GM21367 (cell line): ENCODE measurements around the gene FKBP4.

ENCODE experiments used
- ATAC-seq: cut with Tn5 transposase; IDR thresholded peaks from one replicate; pipeline ENCODE4 v1.9.1; 2021; ENCODE audit not compliant: unreplicated experiment

FKBP4 gene

DNA sequence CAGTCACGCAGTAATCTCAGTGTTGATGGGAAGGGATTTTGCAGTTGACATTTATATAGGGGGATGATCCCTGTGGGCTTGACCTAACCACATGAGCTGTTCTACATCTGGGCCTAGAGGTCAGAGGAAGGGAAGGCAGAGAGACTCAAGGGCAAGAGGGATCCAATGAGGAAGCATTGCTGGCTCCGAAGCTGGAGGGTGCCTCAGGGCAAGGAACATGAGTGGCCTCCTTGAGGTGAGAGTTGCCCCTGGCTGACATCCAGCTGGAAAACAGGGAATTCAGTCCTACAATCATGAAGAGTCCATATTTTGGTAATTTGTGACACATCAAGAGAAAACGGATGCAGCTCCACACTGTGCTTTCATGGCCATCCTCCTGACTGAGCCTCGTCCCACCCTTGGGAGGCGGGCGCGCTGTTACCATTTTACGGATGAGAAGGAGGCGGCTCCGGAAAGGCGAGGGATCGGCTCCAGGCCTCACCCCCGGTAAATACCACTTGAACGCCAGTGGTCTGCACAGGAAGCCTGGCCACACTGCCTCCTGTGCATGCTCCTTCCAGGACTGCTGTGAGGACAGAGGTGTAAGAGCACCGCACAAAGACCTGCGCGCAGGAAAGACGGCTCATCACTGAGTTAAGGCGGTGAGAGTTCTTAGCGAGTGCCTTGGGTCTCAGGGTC, 18.5 kb upstream of the FKBP4 start:
- ATAC-seq, result no peak

DNA sequence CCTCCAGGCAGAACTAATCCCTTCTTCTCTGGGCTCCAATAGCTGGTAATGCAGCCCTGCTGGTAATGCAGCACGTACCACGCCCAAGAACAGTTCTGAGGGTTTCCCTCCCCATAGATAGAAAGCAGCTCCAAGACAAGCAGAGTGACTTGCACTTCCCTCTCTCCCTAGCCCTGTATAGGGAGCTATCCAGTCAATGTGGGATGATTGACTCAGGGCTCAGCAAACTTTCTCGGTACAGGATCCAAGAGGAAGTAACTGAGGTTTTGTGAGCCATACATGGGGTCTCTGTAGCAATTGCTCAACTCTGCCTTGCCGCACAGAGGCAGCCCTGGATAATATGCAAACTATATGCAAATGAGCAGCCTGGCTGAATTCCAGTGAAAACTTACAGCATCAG, 15.5 kb upstream of the FKBP4 start:
- no peak for ATAC-seq

DNA sequence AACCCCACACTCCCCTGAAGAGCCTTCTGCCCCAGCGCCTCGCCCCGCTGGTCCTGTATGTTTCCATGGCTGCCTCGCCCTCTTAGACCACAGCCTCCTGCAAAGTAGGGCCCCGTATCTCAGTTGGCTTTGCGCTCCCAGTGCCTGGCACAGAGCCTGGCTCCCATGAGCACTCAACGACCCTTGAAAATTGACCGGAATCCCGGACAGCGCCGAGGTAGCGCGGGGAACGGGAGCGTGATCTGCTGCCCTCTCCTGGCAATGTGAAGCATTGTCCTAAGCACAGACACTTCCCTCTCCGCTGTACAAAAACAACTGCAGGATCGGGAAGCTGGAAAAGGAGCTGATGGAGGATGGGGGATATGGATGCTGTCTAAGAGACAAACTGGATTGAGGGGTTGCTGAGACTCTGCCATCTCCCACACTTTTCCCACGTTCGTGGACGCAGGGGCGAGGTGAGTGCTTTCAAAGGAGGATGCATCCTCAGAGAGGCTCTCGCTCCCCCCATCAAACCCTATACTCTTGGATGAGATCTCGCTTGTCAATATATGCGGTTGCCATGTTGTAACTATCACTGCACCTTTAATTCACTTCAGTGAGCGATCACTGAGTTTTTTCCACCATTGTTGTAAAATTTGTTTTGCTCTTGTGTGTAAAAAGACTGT, 10.7 kb upstream of the FKBP4 start:
- no peak for ATAC-seq

DNA sequence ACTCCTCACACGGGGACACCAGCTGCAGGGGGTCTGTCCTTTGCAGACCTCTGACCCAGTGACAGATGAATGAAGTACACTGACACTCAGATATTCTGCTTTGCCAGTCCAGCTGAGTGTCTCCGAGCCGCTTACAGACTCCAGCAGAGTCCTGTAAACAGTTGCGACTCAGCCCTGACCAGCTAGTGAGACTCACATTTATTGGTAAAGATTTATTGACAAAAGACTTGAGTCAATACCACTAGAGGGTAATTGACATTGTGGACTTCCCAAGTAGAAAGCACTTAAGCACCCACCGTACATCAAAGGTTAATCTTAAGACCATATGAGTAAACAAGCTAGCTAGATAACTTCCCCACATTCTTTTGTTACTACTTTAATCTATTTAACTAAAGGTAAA, 9.8 kb upstream of the FKBP4 start:
- ATAC-seq, result no peak

DNA sequence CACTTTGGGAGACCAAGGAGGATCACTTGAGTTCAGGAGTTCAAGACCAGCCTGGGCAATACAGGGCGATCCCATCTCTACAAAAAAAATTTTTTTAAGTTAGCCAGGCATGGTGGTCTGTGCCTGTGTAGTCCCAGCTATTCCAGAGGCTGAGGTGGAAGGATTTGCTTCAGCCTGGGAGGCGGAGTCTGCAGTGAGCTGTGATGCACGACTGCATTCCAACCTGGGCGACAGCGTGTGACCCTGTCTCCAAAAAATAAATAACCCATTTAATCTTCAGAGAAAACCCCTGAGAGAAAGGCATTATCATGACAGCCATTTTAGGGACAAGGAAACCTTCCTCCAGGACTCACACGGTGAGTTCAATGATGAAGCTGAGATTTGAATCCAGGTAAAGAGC, 3.7 kb upstream of the FKBP4 start:
- ATAC-seq, result no peak

DNA sequence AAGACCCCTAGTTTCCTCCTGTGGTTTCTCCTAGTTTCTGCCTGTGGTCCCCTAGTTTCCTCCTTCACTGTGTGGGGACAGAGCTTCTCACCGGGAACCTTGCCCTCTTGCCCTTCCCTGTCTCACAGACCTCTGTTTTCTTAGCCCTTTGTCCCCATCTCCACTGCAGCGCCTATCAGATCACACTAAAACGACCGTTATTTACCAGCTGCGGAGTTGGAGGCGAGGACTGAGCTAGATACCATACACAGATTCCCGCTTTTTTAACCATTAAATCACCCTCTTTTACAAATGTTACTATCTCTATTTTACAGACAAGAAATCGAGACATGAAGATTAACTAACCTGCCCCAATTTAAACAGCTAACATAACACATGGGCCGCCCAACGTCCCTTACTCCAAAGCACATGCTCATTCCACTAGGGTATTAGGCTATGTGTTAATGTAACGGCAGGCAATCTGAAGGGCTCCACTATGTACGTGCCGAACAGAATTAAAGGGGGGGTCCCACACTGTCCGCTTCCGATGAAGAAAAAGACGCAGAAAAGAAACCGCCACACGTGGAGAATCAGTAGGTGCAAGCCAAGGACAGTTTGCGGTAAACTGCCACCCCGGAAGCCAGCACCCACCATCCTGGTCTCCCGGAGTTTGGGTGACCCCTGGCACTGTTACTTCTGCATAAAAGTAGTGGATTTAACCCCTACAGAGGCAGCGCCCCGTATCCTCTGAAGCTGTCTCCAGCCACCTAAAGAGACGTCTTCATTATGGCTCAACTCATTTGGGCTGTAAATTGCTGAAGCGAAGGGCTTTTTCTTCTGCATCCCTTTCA, 1.9 kb upstream of the FKBP4 start:
- no peak for ATAC-seq

DNA sequence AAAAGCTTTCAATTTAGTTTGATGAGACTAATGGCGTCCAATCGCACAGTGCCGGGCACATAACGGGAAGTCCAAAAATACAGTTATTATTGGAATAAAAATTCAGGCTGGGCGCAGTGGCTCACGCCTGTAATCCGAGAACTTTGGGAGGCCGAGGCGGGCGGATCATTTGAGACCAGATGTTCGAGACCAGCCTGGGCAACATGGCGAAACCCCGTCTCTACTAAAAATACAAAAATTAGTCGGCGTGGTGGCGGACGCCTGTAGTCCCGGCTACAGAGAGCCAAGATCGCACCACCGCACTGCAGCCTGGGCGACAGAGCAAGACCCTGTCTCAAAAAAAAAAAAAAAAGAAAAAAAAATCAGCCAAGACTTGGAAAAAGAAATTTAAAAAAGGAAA, 1.2 kb upstream of the FKBP4 start:
- no peak for ATAC-seq

DNA sequence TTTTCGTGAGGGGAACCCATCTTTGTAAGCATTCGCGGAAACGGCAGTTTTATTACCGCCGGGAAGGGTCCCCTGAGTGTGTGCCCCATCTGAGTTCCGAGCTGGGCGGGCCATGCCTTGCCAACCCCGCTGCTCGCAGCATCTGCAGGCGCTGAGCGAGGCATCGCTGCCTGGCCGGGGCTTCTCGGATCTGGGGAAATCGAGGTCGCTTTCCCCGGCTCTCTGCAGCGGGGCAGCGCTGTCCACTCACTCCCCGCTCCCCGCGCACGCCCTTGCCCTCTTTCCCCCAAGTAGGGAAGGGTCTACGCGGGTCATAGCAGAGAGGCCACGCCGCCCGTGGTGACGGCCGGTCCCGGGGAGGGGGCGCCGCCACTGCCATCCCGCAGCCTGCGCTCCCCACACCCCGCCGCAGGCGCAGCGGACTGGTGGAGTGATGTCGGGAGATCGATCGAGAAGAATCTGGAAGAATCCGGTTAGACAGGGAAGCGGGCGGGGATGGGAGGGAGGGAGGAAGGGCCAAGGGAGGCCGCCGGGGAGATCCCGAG, 507 bp upstream of the FKBP4 start:
- ATAC-seq, result peak; percentile 18

DNA sequence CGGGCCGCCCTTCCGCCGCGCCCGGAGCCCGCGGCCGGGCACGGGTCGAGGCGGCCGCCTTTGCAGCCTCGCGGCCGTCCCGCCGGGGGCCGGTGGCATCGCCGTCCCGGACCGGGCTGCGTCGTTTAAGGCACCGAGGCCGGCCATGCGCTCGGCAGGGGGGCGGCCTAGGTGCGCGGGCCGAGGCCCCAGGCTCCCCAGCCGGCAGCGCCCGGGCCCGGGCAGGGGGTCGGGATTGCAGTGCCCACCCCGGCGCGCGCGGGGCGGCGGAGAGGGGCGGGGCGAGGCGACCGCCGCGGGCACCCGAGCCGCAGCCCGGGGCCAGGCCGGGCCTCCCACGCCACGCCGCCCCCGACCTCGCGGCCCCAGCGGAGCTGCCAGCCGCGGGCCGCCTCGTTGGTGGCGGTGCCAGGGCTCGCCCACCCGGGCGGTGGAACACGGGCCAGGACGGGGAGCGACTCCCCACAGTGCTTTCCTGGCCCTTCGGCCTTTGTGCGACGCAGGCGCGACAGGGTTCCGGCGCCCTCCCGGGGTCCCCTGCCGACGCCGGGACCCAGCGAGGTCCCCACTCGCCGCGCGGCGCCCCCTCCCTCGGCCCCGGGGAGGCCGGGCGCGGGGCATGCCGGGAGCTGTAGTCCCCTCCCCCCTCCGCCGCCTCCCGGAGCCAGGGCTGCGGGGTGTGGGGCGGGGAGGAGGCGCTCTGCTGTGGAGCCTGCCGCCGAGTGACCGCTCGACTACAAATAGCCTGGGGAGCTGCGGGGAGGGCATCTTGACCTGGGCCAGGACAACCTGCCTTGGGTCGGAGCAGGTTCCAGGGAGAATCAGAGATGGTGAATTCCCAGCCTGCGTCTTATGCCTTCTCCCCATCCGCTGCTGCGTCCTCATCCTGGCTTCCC, 769 bp downstream of the FKBP4 start:
- peak; percentile 42 for ATAC-seq

DNA sequence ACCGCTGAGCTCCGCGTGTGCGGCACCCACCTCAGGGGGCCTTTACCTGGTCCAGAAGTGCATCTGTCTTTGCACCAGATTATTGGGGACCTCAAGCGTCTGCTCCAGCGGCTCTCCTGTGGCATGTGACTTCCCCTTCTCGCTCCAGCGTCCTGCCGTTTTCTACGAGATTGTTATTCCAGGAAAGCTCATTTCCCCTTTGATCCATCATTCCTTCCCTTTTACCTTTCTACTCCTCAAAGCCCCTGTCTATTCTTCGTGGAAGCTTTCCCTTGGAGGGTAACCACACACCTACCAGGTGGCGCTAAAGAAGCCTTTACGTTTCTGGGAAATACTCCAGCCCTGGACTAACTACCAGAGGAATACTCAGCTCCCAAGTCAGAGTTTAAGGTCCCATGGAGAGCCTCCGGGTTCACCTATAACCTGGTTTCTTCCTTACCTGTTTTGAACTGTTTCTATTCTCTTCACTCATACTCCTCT, 1.5 kb downstream of the FKBP4 start:
- ATAC-seq, result no peak

DNA sequence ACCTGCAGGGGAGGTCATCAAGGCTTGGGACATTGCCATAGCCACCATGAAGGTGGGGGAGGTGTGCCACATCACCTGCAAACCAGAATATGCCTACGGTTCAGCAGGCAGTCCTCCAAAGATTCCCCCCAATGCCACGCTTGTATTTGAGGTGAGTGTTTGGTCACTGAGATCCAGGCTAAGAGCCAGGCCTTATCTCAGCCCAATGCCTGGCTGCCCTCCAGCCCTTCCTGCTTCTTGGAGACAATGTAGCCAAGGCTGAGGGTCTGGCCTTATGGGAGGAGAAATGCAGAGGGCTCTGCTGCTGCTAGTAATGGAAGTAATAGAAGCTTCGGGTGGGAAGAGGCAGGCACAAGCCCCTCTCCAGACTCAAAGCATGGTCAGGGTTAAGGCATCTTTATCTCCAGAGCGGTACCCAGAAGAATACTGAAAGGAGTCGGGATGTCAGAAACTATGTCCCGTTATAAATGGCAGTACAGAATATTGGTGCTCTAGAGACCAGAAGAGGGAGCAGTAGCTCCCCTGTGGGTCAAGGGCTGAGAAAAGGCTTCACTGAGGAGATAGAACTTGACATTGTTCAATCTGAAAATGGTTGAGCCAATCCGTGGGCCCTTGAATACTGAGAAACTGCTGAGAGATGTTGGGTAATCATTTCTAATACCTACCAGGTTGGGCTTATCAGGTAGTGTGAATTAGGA, 3.1 kb downstream of the FKBP4 start:
- no peak for ATAC-seq

DNA sequence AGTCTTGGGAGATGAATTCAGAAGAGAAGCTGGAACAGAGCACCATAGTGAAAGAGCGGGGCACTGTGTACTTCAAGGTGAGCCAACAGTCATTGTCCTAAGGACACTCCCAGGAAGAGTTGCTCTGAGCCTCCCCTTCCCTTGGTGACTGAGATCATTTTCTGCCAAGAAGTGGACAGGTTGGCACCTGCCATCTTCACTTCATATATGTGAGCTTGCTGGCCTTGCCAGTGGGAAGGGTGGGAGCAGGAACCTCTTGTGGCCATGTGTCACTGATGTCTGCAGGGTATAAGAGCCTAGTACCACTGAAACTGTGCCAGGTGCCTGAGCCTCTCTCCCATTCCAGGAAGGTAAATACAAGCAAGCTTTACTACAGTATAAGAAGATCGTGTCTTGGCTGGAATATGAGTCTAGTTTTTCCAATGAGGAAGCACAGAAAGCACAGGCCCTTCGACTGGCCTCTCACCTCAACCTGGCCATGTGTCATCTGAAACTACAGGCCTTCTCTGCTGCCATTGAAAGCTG, 5.3 kb downstream of the FKBP4 start:
- ATAC-seq, result no peak

DNA sequence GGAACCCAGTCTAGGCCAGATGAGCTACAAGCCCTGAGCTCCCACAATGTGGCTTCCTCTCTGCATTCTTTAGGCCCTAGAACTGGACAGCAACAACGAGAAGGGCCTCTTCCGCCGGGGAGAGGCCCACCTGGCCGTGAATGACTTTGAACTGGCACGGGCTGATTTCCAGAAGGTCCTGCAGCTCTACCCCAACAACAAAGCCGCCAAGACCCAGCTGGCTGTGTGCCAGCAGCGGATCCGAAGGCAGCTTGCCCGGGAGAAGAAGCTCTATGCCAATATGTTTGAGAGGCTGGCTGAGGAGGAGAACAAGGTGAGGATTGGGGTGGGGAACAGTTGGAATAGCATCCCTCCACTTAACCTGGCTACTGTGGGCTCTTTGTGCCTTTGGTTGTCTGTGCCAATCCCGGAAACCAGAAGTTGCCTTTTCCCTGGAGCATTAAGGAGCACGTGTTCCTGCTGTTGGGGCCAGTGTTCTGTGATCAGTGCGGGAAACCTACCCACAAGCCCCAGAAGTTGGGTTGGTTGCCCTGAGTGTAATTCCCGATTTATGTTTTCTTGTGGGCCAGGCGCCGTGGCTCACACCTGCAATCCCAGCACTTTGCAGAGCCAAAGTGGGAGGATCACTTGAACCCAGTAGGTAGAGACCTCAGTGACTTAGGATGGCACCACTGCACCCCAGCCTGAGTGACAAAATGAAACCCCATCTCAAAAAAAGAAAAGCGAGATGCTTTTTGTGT, 6.4 kb downstream of the FKBP4 start:
- no peak for ATAC-seq

DNA sequence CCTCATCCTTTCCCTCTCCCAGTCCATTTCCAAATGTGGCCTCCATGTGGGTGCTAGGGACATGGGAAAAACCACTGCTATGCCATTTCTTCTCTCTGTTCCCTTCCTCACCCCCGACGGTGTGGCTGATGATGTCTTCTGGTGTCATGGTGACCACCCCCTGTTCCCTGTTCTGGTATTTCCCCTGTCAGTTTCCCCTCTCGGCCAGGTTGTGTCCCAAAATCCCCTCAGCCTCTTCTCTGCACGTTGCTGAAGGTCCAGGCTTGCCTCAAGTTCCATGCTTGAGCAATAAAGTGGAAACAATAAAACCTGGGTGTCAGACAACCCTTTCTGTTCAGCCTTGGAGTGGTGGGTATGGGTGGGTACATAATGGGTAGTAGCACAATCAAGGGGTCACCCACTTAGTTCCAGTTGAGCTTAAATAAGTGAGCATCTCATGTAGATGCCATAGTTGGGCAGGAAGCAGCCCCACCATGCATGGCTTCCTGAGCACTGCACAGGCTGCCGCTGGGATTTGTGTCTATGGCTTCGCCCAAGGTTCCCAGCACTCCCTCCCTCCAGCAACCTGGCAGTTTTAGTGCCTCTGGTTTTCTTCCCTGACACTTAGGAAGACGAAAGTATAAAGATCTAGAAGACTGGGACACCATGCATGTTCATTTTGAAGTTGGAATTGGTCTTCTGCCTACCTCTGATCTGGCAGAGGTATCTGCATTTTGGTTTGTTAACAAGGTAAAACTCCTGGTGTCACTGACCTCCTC, 9.0 kb downstream of the FKBP4 start:
- no peak for ATAC-seq

DNA sequence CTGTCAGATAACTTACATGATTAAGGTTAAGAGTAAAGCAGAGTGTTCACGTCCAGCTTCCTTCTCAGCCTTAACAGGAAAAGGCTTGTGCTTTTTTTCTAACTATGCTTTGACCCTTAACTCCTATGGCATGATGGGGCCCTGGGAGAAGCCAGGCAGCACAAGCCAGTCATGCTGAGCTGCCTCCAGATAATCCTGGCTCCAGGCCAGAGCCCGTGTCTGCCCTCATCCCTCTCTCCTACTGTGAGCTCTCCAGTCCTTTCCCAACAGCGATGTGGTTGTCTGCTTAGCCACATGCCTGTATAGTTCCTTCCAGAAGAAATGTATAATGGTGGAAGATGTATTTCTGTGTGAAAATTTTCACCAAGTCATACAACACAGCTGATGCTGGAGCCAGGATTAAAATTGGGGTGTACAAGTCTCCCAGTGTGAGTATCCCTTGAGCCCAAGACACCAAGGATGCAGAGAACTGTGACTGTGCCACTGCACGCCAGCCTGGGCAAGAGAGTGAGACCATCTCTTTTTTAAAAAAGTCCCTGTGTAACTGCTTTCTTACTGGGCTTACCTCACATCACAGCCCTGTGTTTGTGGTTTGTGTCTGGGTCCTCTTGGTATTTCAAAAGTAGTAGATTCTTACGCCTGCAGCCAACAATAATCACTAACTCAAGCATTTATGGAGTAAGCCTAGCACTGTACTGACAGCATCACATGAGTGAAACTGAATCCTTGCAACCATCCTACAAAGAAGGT, 9.8 kb downstream of the FKBP4 start:
- ATAC-seq, result no peak

DNA sequence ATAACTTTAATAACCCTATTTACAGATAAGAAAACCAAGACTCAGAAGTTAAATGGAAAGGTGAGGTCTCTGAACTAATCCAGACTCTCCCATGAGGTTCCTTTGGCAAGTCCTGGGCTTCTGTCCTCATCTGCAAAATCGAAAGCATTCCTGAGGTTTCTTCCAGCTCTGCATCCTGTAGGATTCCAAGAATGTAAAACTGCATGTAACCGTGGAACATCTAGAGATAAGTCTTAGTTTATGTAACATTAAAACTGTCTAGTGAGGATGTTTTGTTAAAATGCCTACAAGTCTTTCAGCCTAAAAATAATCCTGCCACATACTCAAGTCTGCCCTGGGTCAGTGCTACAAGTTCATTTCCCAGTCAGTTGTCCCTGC, 10.4 kb downstream of the FKBP4 start:
- no peak for ATAC-seq

DNA sequence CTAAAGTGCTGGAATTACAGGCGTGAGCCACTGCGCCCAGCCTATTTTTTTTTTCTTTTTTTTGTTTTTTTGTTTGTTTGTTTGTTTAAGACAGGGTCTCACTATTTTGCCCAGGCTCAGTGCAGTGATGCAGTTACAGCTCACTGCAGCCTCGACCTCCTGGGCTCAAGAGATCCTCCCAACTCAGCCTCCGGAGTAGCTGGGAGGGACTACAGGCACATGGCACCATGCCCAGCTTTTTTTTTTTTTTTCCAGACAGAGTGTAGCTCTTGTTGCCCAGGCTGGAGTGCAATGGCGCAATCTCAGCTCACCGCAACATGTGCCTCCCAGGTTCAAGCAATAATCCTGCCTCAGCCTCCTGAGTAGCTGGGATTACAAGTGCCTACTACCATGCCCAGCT, 11.9 kb downstream of the FKBP4 start:
- no peak for ATAC-seq

DNA sequence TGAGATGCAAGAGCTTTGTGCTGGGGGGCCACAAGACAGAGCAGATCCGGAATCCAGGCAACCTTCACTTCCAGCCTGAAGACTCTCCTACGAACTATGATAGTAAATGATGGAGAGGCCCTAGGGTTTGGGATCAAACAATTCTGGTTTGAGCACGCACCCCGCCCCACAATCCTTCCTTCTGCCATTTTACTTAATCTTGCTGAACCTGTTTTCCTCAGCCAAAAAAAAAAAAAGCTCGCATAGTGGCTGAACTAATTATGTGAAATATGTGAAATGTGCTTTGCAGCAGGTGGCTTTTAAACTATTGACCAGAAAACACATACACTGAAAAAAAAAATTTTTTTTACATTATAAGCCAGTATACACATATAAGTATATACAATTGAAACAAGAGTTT, 17.0 kb downstream of the FKBP4 start:
- no peak for ATAC-seq
